ENCODE results near the gene TBL1X.

Gene TBL1X

GRCh38 chrX:9503261-9503660 is 38.4 kb downstream of the TBL1X start:
- TF ChIP-seq CTCF (conservative IDR thresholded peaks at IDR 0.05), result no peak
- H3K27ac ChIP-seq, result no peak overlapping the region

- no peak for TF ChIP-seq CTCF (conservative IDR thresholded peaks at IDR 0.05)
- H3K27ac ChIP-seq, result no peak overlapping the region
These were observed 45.5 kb downstream of the TBL1X start for GRCh38 chrX:9510366-9510765.

GRCh38 chrX:9510980-9511379 is 46.1 kb downstream of the TBL1X start:
- H3K27ac ChIP-seq, result no peak overlapping the region
- TF ChIP-seq CTCF (conservative IDR thresholded peaks at IDR 0.05), result no peak

- no peak for TF ChIP-seq CTCF (conservative IDR thresholded peaks at IDR 0.05)
- no peak overlapping the region for H3K27ac ChIP-seq
These were observed 50.6 kb downstream of the TBL1X start for GRCh38 chrX:9515489-9515888.

- no peak overlapping the region for H3K27ac ChIP-seq
- no peak for TF ChIP-seq CTCF (conservative IDR thresholded peaks at IDR 0.05)
These were observed 51.2 kb downstream of the TBL1X start for GRCh38 chrX:9515973-9516538.

GRCh38 chrX:9516635-9517034 is 51.8 kb downstream of the TBL1X start:
- no peak for TF ChIP-seq CTCF (conservative IDR thresholded peaks at IDR 0.05)
- H3K27ac ChIP-seq, result no peak overlapping the region

GRCh38 chrX:9518051-9518450 is 53.2 kb downstream of the TBL1X start:
- no peak for TF ChIP-seq CTCF (conservative IDR thresholded peaks at IDR 0.05)
- H3K27ac ChIP-seq, result no peak overlapping the region

Data from VCaP (cell line).